H1 (cell line): Measurements from ENCODE around the gene LDLRAD1. TPM values are rescaled to one million over a fixed set of nuclear protein-coding genes. Genes with fewer than 3 reads are reported as not detected.

Experiments
- CTCF ChIA-PET: fragments of 300-600 bp; sonication (Branson Sonifier 250); formaldehyde crosslinking; loops from one replicate; lab custom pipeline; 2021; ENCODE audit not compliant: partially characterized antibody; lab: Charles Lee
- POLR2A ChIA-PET: fragments of 300-600 bp; sonication (Branson Sonifier 250); formaldehyde crosslinking; loops from one replicate; lab custom pipeline; 2021; ENCODE audit warnings: inconsistent platforms; ENCODE audit not compliant: partially characterized antibody; lab: Charles Lee
- DNase-seq, 2 experiments: peaks; one replicate each; pipeline versions ENCODE4 v3.0.0 to v3.0.0-alpha.2; 2010 to 2022; ENCODE audit warnings: low spot score in 2 of 2, low read depth in 1 of 2, mixed read lengths in 1 of 2
- FAIRE-seq: peaks from 2 replicates; lab custom pipeline; 2011; peaks lifted over from hg19 to GRCh38; lab: Jason Lieb, UNC
- H2AFZ ChIP-seq: 2 replicates; pipeline ENCODE4 v1.8.1; 2012; ENCODE audit warnings: low read length, inconsistent platforms
- H2AK5ac ChIP-seq: 2 replicates; pipeline ENCODE4 v1.6.1; 2013; ENCODE audit warnings: low read depth, low read length
- H2BK120ac ChIP-seq: replicated peaks from 2 replicates; pipeline ENCODE3; 2013; ENCODE audit warnings: low read depth, low read length, inconsistent platforms
- H2BK12ac ChIP-seq: 2 replicates; pipeline ENCODE4 v1.6.1; 2013; ENCODE audit warnings: low read depth, low read length
- H2BK15ac ChIP-seq: 2 replicates; pipeline ENCODE4 v1.6.1; 2013; ENCODE audit warnings: low read length
- H2BK20ac ChIP-seq: 2 replicates; pipeline ENCODE4 v1.6.1; 2013; ENCODE audit warnings: low read length
- H2BK5ac ChIP-seq: 2 replicates; pipeline ENCODE4 v1.6.1; 2013; ENCODE audit warnings: low read depth, low read length
- H3K14ac ChIP-seq: 2 replicates; pipeline ENCODE4 v1.6.1; 2013; ENCODE audit warnings: inconsistent platforms; ENCODE audit not compliant: insufficient read length
- H3K18ac ChIP-seq: 2 replicates; pipeline ENCODE4 v1.6.1; 2013; ENCODE audit warnings: low read length; ENCODE audit errors: extremely low read depth
- H3K23ac ChIP-seq: 2 replicates; pipeline ENCODE4 v1.6.1; 2013; ENCODE audit warnings: inconsistent platforms; ENCODE audit not compliant: insufficient read length
- H3K23me2 ChIP-seq: 2 replicates; pipeline ENCODE4 v1.6.1; 2013; ENCODE audit warnings: low read depth, low read length
- H3K27ac ChIP-seq: 2 replicates; pipeline ENCODE4 v1.6.1; 2011; ENCODE audit warnings: low read depth, low read length, inconsistent platforms
- H3K27me3 ChIP-seq, 4 experiments: replicated peaks in 1 of 4; 1 replicate in 1 of 4; 2 replicates in 3 of 4; pipeline versions ENCODE4 v1.6.1 to v1.8.1; 2011 to 2013; ENCODE audit warnings: low read length in 3 of 4, mild to moderate bottlenecking in 3 of 4, inconsistent platforms in 2 of 4, mixed read lengths in 2 of 4, moderate library complexity in 1 of 4; ENCODE audit not compliant: control insufficient read depth in 3 of 4, insufficient read depth in 3 of 4; ENCODE audit errors: extremely low read depth in 1 of 4
- H3K36me3 ChIP-seq, 4 experiments: 2 replicates each; pipeline versions ENCODE4 v1.6.1 to v1.8.1; 2011 to 2013; ENCODE audit warnings: mild to moderate bottlenecking in 4 of 4, low read length in 3 of 4, moderate library complexity in 2 of 4, control low read depth in 1 of 4, inconsistent platforms in 1 of 4; ENCODE audit not compliant: insufficient read depth in 4 of 4, control insufficient read depth in 2 of 4
- H3K4ac ChIP-seq: replicated peaks from 2 replicates; pipeline ENCODE3; 2013; ENCODE audit warnings: low read length, low read depth, mixed read lengths, inconsistent platforms; ENCODE audit not compliant: insufficient read length
- H3K4me1 ChIP-seq, 4 experiments: replicated peaks in 1 of 4; 1 replicate in 1 of 4; 2 replicates in 3 of 4; pipeline versions ENCODE4 v1.6.1 to v1.8.1; 2011 to 2013; ENCODE audit warnings: low read length in 3 of 4, inconsistent platforms in 2 of 4, mixed read lengths in 1 of 4; ENCODE audit not compliant: insufficient read depth in 4 of 4, control insufficient read depth in 3 of 4
- H3K4me2 ChIP-seq, 2 experiments: 2 replicates each; pipeline versions ENCODE4 v1.6.1 to v1.8.1; 2011 to 2013; ENCODE audit warnings: low read depth in 2 of 2, low read length in 2 of 2, control low read depth in 1 of 2, inconsistent platforms in 1 of 2, mild to moderate bottlenecking in 1 of 2; ENCODE audit not compliant: insufficient read depth in 1 of 2
- H3K4me3 ChIP-seq, 4 experiments: fragments of 200-600, 300-600 bp in 1 of 4; sonication (generic), shearing (Covaris generic), sonication (Bioruptor Twin) in 1 of 4; 2 replicates each; pipeline versions ENCODE4 v1.5.1 to v1.8.1; 2011 to 2016; ENCODE audit warnings: low read length in 4 of 4, low read depth in 3 of 4, control low read depth in 2 of 4, inconsistent platforms in 2 of 4, mild to moderate bottlenecking in 2 of 4, mixed read lengths in 1 of 4, moderate library complexity in 1 of 4; ENCODE audit not compliant: insufficient read depth in 2 of 4; ENCODE audit errors: extremely low read depth in 1 of 4
- H3K56ac ChIP-seq: replicated peaks from 2 replicates; pipeline ENCODE3; 2013; ENCODE audit warnings: low read depth, mild to moderate bottlenecking, mixed read lengths, low read length, inconsistent platforms; ENCODE audit not compliant: insufficient read length
- H3K79me1 ChIP-seq: 2 replicates; pipeline ENCODE4 v1.6.1; 2013; ENCODE audit warnings: low read depth, low read length, control low read depth
- H3K79me2 ChIP-seq, 2 experiments: 2 replicates each; pipeline versions ENCODE4 v1.6.1 to v1.8.1; 2012 to 2013; ENCODE audit warnings: low read length in 2 of 2, mild to moderate bottlenecking in 2 of 2, inconsistent platforms in 1 of 2; ENCODE audit not compliant: insufficient read depth in 2 of 2, control insufficient read depth in 1 of 2
- H3K9ac ChIP-seq, 4 experiments: replicated peaks in 1 of 4; 1 replicate in 1 of 4; 2 replicates in 3 of 4; pipeline versions ENCODE4 v1.6.1 to v1.8.1; 2011 to 2013; ENCODE audit warnings: low read depth in 3 of 4, low read length in 3 of 4, control low read depth in 2 of 4, mild to moderate bottlenecking in 2 of 4, moderate library complexity in 2 of 4, inconsistent platforms in 1 of 4; ENCODE audit errors: extremely low read depth in 1 of 4
- H3K9me3 ChIP-seq, 2 experiments: 2 replicates each; pipeline versions ENCODE4 v1.6.1 to v1.8.1; 2012 to 2013; ENCODE audit warnings: mild to moderate bottlenecking in 2 of 2, moderate library complexity in 2 of 2, control low read depth in 1 of 2, inconsistent platforms in 1 of 2, low read depth in 1 of 2, low read length in 1 of 2, mixed read lengths in 1 of 2; ENCODE audit not compliant: insufficient read depth in 2 of 2
- H4K20me1 ChIP-seq, 2 experiments: replicated peaks in 1 of 2; 2 replicates each; pipeline versions ENCODE3 to v1.8.1; 2011 to 2013; ENCODE audit warnings: inconsistent platforms in 2 of 2, low read length in 2 of 2, mild to moderate bottlenecking in 1 of 2; ENCODE audit not compliant: insufficient read depth in 2 of 2, control insufficient read depth in 1 of 2
- H4K5ac ChIP-seq: 2 replicates; pipeline ENCODE4 v1.6.1; 2013; ENCODE audit warnings: low read length, low read depth, mixed read lengths, inconsistent platforms; ENCODE audit not compliant: insufficient read length
- H4K8ac ChIP-seq: 2 replicates; pipeline ENCODE4 v1.8.0; 2013; ENCODE audit warnings: mild to moderate bottlenecking, moderate library complexity, low read length, inconsistent platforms; ENCODE audit not compliant: insufficient read depth; ENCODE audit errors: extremely low read depth
- H4K91ac ChIP-seq: replicated peaks from 2 replicates; pipeline ENCODE3; 2013; ENCODE audit warnings: low read length, mixed read lengths, inconsistent platforms; ENCODE audit not compliant: insufficient read length
- EP300 ChIP-seq, 2 experiments: IDR thresholded peaks; 1 replicate in 1 of 2; 2 replicates in 1 of 2; pipeline ENCODE4 v1.6.1; 2011 to 2012; ENCODE audit warnings: low read depth in 2 of 2, low read length in 2 of 2, mild to moderate bottlenecking in 2 of 2, borderline replicate concordance in 1 of 2, inconsistent platforms in 1 of 2, moderate library complexity in 1 of 2
- RAD21 ChIP-seq, 2 experiments: IDR thresholded peaks in 1 of 2; conservative IDR thresholded peaks in 1 of 2; 2 replicates each; pipeline ENCODE4 v1.6.1; 2011; ENCODE audit warnings: low read depth in 2 of 2, low read length in 2 of 2, improper control_type of control experiment in 1 of 2, inconsistent platforms in 1 of 2, mild to moderate bottlenecking in 1 of 2, moderate library complexity in 1 of 2
- RFX5 ChIP-seq: IDR thresholded peaks from 2 replicates; pipeline ENCODE4 v1.6.1; 2011; ENCODE audit warnings: low read depth, low read length, improper control_type of control experiment, borderline replicate concordance
- WGBS, 2 experiments: shearing (Covaris generic) in 1 of 2; methylation state at CpG; one replicate each; pipeline versions ENCODE4 v1.1.6 to v1.1.7; 2013 to 2015; ENCODE audit warnings: low lambda C conversion rate in 2 of 2, mixed read lengths in 2 of 2, inconsistent platforms in 1 of 2, low coverage in 1 of 2, missing lambda C conversion rate in 1 of 2; ENCODE audit not compliant: insufficient replicate concordance in 2 of 2, insufficient coverage in 1 of 2, insufficient read length in 1 of 2; ENCODE audit errors: extremely low coverage in 1 of 2, missing lambda C conversion rate in 1 of 2; 5-methylcytosine and 5-hydroxymethylcytosine counted together
- polyA plus RNA-seq, 7 experiments: library from polyadenylated mRNA; depleted of rRNA in 3 of 7; stranded (reverse) in 5 of 7; unstranded in 2 of 7; fragments of >200 nt in 5 of 7; fragments of 200-250 nt in 2 of 7; gene quantifications; 1 replicate in 5 of 7; 2 replicates in 1 of 7; 4 replicates in 1 of 7; pipeline versions ENCODE4 v1.2.1 to v1.2.3, GENCODE V29; 2011 to 2013; ENCODE audit warnings: missing spikeins in 2 of 7, mixed read lengths in 2 of 7
- total RNA-seq: library from RNA; stranded (reverse); fragmentation: NEBNext Ultra II Directional; extraction: Animal tissue kit (Norgen Biotek cat#: 25700); gene quantifications from 2 replicates; pipeline ENCODE4 v1.2.1, GENCODE V29; 2021
- TF ChIP-seq, protein P1 (sequence below), 3 experiments: IDR thresholded peaks; 1 replicate in 2 of 3; 2 replicates in 1 of 3; pipeline versions ENCODE4 v1.5.1 to v1.6.1; 2011; ENCODE audit warnings: low read length in 3 of 3, mild to moderate bottlenecking in 3 of 3, inconsistent platforms in 2 of 3, low read depth in 1 of 3, moderate library complexity in 1 of 3; ENCODE audit not compliant: insufficient read depth in 1 of 3; ENCODE audit errors: control extremely low read depth in 1 of 3

Gene LDLRAD1
- total and polyA plus RNA-seq, 2 of the 8 experiments (the other 6 are each of a cell fraction or from before 2014, with no cell fraction given): not detected

DNA sequence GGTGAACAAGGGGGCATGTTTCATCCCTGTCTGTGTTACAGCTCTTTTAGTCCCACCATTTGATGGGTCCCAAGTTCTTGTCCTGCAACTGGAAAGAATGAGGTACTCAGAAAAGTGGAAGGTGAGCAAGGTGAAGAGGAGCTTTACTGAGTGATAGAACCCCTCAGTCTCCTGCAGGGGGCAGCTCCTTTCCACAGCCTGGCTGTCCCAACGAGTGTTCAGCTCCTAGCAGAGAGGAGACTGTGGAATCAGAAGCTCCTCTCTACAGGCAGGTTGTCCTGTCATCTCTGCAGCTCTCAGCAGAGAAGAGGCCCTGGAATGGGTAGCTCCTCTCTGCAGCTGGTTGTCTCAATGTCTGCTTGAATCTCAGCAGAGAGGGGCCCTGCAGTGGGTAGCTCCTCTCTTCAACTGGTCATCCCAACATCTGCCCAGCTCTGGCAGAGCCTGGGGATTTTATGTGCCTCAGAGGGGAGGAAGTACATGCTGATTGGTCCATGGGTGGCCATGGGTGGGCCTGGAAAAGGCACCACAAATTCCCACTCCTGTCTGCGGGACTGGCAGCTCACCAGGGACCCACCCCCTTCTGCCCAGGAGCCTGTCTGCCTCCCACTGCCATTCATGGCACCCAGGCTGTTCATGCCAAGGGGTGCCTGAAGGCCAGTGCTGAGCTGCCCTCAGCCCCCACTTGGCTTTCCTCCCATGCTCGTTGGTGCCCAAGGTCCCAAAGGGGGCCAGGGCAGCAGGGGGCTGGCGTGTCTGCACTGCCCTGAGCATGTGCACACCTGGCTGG is 25.7 kb downstream of the LDLRAD1 start:
- H3K9me3 ChIP-seq: peaks cover 0 to 3% of the 10 kb centered on the region in 2 experiments; a peak in 1 of 4 replicates
- no peak overlapping the region for H3K4me3 ChIP-seq
- WGBS, 2 experiments: 59% methylated on average over 3 of the region's 4 CpGs; no CpG with 5 or more reads in 1 of the 2 experiments
- H2AFZ ChIP-seq: peak overlapping the region; percentile 67; the same call in 1 of the 2 replicates
- no peaks in the 10 kb centered on the region for H3K79me2 ChIP-seq
- peak overlapping the region; percentile 3; the same call in 1 of the 2 replicates for H4K8ac ChIP-seq
- no peak for DNase-seq
- H3K56ac ChIP-seq: no peak overlapping the region
- no peak overlapping the region for H3K9ac ChIP-seq
- no peak overlapping the region for H2BK12ac ChIP-seq
- CTCF ChIA-PET: interaction anchor here (0.6 to 2.5 kb wide), 32 partner anchors 9 to 823 kb away, joined by 3 to 18 read pairs (median 4); partner anchors contain the start of genes LDLRAD1 and TMEM59
- no peaks in the 10 kb centered on the region for H4K20me1 ChIP-seq
- H3K18ac ChIP-seq: no peak overlapping the region
- no peak overlapping the region for H2BK120ac ChIP-seq
- TF ChIP-seq, protein P1, sequence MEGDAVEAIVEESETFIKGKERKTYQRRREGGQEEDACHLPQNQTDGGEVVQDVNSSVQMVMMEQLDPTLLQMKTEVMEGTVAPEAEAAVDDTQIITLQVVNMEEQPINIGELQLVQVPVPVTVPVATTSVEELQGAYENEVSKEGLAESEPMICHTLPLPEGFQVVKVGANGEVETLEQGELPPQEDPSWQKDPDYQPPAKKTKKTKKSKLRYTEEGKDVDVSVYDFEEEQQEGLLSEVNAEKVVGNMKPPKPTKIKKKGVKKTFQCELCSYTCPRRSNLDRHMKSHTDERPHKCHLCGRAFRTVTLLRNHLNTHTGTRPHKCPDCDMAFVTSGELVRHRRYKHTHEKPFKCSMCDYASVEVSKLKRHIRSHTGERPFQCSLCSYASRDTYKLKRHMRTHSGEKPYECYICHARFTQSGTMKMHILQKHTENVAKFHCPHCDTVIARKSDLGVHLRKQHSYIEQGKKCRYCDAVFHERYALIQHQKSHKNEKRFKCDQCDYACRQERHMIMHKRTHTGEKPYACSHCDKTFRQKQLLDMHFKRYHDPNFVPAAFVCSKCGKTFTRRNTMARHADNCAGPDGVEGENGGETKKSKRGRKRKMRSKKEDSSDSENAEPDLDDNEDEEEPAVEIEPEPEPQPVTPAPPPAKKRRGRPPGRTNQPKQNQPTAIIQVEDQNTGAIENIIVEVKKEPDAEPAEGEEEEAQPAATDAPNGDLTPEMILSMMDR (IDR thresholded peaks at IDR 0.05; ENCODE audit: control extremely low read depth in 1 of 3, insufficient read depth in 1 of 3, low read depth in 1 of 3, low read length in 3 of 3): peak; percentile 59 to 80 (median 60)
- TF ChIP-seq RFX5 (no peak), RAD21 (IDR thresholded peaks at IDR 0.05 in 1 of 2, conservative IDR thresholded peaks at IDR 0.05 in 1 of 2; ENCODE audit: low read depth in 2 of 2, low read length in 2 of 2) (peak; percentile 76 to 78), EP300 (IDR thresholded peaks at IDR 0.05; ENCODE audit: borderline replicate concordance in 1 of 2, low read depth in 2 of 2, low read length in 2 of 2) (no peak)
- TF ChIP-seq, all 59 proteins: peak for 2
- H3K23me2 ChIP-seq: no peaks in the 10 kb centered on the region
- no peak overlapping the region for H3K27ac ChIP-seq
- no peak overlapping the region for H2AK5ac ChIP-seq
- H3K27me3 ChIP-seq: no peaks in the 10 kb centered on the region
- no peak for FAIRE-seq
- no peak overlapping the region for H3K23ac ChIP-seq
- no peak overlapping the region for H2BK15ac ChIP-seq
- H3K14ac ChIP-seq: no peak overlapping the region
- H2BK5ac ChIP-seq: no peak overlapping the region
- no peak overlapping the region for H4K91ac ChIP-seq
- no peaks in the 10 kb centered on the region for H3K36me3 ChIP-seq
- no peak overlapping the region for H3K4me2 ChIP-seq
- H3K4me1 ChIP-seq: no peaks in the 10 kb centered on the region
- POLR2A ChIA-PET: interaction anchor here (0.7 to 1.4 kb wide), 3 partner anchors 9 to 60 kb away, joined by 3 to 6 read pairs (median 4); partner anchors contain the start of genes TCEANC2 and TMEM59
- no peak overlapping the region for H3K4ac ChIP-seq
- H4K5ac ChIP-seq: no peak overlapping the region
- no peaks in the 10 kb centered on the region for H3K79me1 ChIP-seq
- H2BK20ac ChIP-seq: no peak overlapping the region
